CD4-positive, CD25-positive, alpha-beta regulatory T cell (primary cell): ENCODE data around the gene FSHB. TPM values are rescaled to one million over a fixed set of nuclear protein-coding genes. Genes with fewer than 3 reads are reported as not detected.
"Not testable (repeated sequence)": the region's sequence is repeated elsewhere in the genome, so short reads cannot be mapped to it uniquely, and the experiment has no call there.

Source experiments
- ATAC-seq, 2 donors: fragments of 150-1000 bp; cut with Tn5 transposase; one replicate each; pipeline ENCODE4 v1.10.0; 2021; ENCODE audit warnings: low read depth in 2 of 2, moderate number of reproducible peaks in 2 of 2, moderate library complexity in 1 of 2
- DNase-seq, 3 donors: peaks; one replicate each; pipeline versions ENCODE4 v3.0.0 to v3.0.0-alpha.2; 2012 to 2022; ENCODE audit warnings: mixed read lengths in 1 of 3
- H3K27ac ChIP-seq: one replicate; pipeline ENCODE4 v1.7.0; 2013; ENCODE audit warnings: mild to moderate bottlenecking, low read length; ENCODE audit not compliant: insufficient read depth, poor library complexity, severe bottlenecking
- H3K27me3 ChIP-seq: one replicate; pipeline ENCODE4 v1.7.0; 2013; ENCODE audit warnings: low read length; ENCODE audit not compliant: control insufficient read depth, insufficient read depth
- H3K36me3 ChIP-seq: one replicate; pipeline ENCODE4 v1.7.0; 2013; ENCODE audit warnings: mild to moderate bottlenecking, low read length, moderate library complexity; ENCODE audit not compliant: control insufficient read depth, insufficient read depth
- H3K4me1 ChIP-seq: 2 replicates; pipeline ENCODE4 v1.7.0; 2013; ENCODE audit warnings: mild to moderate bottlenecking, low read length; ENCODE audit not compliant: insufficient read depth, control insufficient read depth, poor library complexity, severe bottlenecking
- H3K4me3 ChIP-seq: one replicate; pipeline ENCODE4 v1.7.0; 2013; ENCODE audit warnings: low read depth, mild to moderate bottlenecking, low read length, moderate library complexity
- H3K9me3 ChIP-seq, 2 experiments: 1 replicate in 1 of 2; 2 replicates in 1 of 2; pipeline ENCODE4 v1.7.0; 2013; ENCODE audit warnings: low read length in 2 of 2, mild to moderate bottlenecking in 1 of 2, moderate library complexity in 1 of 2; ENCODE audit not compliant: control insufficient read depth in 2 of 2
- H3K27ac Mint-ChIP-seq, 3 donors: one replicate each; pipeline ENCODE4 v1.8.0; 2020 to 2022; ENCODE audit warnings: mild to moderate bottlenecking in 3 of 3, mixed read lengths in 3 of 3, moderate library complexity in 2 of 3
- H3K27me3 Mint-ChIP-seq: one replicate; pipeline ENCODE4 v1.8.0; 2022; ENCODE audit warnings: mild to moderate bottlenecking, mixed read lengths
- H3K36me3 Mint-ChIP-seq: one replicate; pipeline ENCODE4 v1.8.0; 2020; ENCODE audit warnings: mixed read lengths
- H3K4me1 Mint-ChIP-seq, 4 donors: one replicate each; pipeline ENCODE4 v1.8.0; 2020 to 2022; ENCODE audit warnings: mixed read lengths in 4 of 4, mild to moderate bottlenecking in 1 of 4
- H3K4me3 Mint-ChIP-seq, 4 donors: one replicate each; pipeline ENCODE4 v1.8.0; 2020 to 2022; ENCODE audit warnings: mild to moderate bottlenecking in 4 of 4, mixed read lengths in 4 of 4, moderate library complexity in 3 of 4
- H3K9me3 Mint-ChIP-seq, 7 donors: one replicate each; pipeline ENCODE4 v1.8.0; 2020 to 2022; ENCODE audit warnings: mixed read lengths in 7 of 7, mild to moderate bottlenecking in 3 of 7, moderate library complexity in 2 of 7
- polyA plus RNA-seq, 4 donors: library from polyadenylated mRNA; unstranded; fragments of 300-500 nt; fragmentation: Illumina TruSeq; gene quantifications; one replicate each; pipeline ENCODE4 v1.2.3, GENCODE V29; 2021
- total RNA-seq: library from RNA; stranded (reverse); gene quantifications from one replicate; pipeline ENCODE4 v1.2.3, GENCODE V29; 2022

The FSHB gene
- total and polyA plus RNA-seq, 5 donors from 2014 or later: not detected

GRCh38 chr11:30245621-30246020, 14.8 kb downstream of the FSHB start:
- DNase-seq: no peak
- no peaks in the 10 kb centered on the region for H3K4me1 ChIP-seq
- Mint-ChIP-seq H3K4me3 (no peak overlapping the region), H3K9me3 (no peaks in the 10 kb centered on the region), H3K4me1 (no peaks in the 10 kb centered on the region), H3K36me3 (no peaks in the 10 kb centered on the region), H3K27me3 (no peaks in the 10 kb centered on the region), H3K27ac (no peak overlapping the region)
- ATAC-seq: no peak
- no peaks in the 10 kb centered on the region for H3K36me3 ChIP-seq
- H3K27ac ChIP-seq: no peak overlapping the region
- H3K9me3 ChIP-seq: no peaks in the 10 kb centered on the region
- H3K27me3 ChIP-seq: no peaks in the 10 kb centered on the region
- H3K4me3 ChIP-seq: no peak overlapping the region

- Histone ChIP-seq H3K36me3 (no peaks in the 10 kb centered on the region), H3K27me3 (no peaks in the 10 kb centered on the region), H3K27ac (no peak overlapping the region), H3K4me1 (peaks cover 3% of the 10 kb centered on the region), H3K9me3 (no peaks in the 10 kb centered on the region), H3K4me3 (no peak overlapping the region)
- Mint-ChIP-seq H3K4me3 (no peak overlapping the region), H3K9me3 (peaks cover 0 to 8% (median 0%) of the 10 kb centered on the region in 7 donors), H3K27ac (no peak overlapping the region), H3K27me3 (peaks cover 6% of the 10 kb centered on the region), H3K36me3 (no peaks in the 10 kb centered on the region), H3K4me1 (no peaks in the 10 kb centered on the region)
- DNase-seq (no peak), ATAC-seq (no peak)
Measured at GRCh38 chr11:30254307-30255298, 23.8 kb downstream of the FSHB start.

DNA sequence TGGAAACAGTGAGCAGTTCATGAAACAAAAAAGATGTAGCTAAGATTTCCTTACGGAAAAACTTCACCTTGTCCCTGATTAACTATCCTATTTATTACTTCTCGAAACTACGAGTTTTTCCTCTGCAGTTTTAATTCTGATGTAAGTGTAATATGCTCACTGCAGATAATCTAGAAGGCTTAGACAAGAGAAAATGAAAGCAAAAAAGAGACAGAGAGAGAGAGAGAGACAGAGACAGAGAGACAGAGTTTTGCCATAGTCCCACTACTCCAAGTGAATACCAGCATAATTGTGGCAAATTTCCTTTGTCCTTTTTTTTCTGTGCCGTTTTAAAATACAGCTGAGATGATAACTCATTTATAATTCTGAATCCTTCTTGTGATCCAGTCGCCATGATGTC, 24.8 kb downstream of the FSHB start:
- Histone ChIP-seq H3K27me3 (no peaks in the 10 kb centered on the region), H3K4me3 (no peak overlapping the region), H3K36me3 (no peaks in the 10 kb centered on the region), H3K9me3 (no peaks in the 10 kb centered on the region), H3K27ac (no peak overlapping the region), H3K4me1 (peaks cover 3% of the 10 kb centered on the region)
- peaks cover 0 to 8% (median 0%) of the 10 kb centered on the region in 7 donors for H3K9me3 Mint-ChIP-seq
- no peak overlapping the region for H3K4me3 Mint-ChIP-seq
- H3K36me3 Mint-ChIP-seq: no peaks in the 10 kb centered on the region
- peaks cover 6% of the 10 kb centered on the region for H3K27me3 Mint-ChIP-seq
- DNase-seq: no peak
- no peak overlapping the region for H3K27ac Mint-ChIP-seq
- ATAC-seq: no peak
- H3K4me1 Mint-ChIP-seq: no peaks in the 10 kb centered on the region

DNA sequence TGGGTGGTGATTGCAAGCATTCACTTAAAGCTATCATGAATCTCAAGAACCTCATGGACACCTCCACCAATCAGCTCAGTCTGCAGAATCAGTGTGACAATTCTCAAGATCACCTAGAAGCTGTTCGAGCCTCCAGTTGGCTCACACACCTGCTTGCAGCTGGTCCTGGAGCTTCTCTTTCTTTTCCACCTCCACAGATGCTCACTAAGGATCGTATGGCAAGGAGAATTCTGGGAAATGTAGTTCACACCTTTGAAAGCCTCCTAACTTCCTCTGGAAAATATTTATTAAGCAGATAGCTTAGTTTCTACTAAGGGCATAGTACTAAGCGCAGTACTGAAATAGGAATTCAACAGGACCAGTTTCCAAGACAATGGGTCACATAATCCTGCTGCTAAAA, 26.2 kb downstream of the FSHB start:
- no peak for ATAC-seq
- Mint-ChIP-seq H3K4me3 (no peak overlapping the region), H3K27ac (no peak overlapping the region), H3K27me3 (peaks cover 6% of the 10 kb centered on the region), H3K9me3 (peaks cover 0 to 8% (median 0%) of the 10 kb centered on the region in 7 donors), H3K4me1 (no peaks in the 10 kb centered on the region), H3K36me3 (no peaks in the 10 kb centered on the region)
- H3K9me3 ChIP-seq: no peaks in the 10 kb centered on the region
- H3K27me3 ChIP-seq: no peaks in the 10 kb centered on the region
- DNase-seq: no peak
- no peak overlapping the region for H3K27ac ChIP-seq
- no peak overlapping the region for H3K4me3 ChIP-seq
- peaks cover 3% of the 10 kb centered on the region for H3K4me1 ChIP-seq
- H3K36me3 ChIP-seq: no peaks in the 10 kb centered on the region

DNA sequence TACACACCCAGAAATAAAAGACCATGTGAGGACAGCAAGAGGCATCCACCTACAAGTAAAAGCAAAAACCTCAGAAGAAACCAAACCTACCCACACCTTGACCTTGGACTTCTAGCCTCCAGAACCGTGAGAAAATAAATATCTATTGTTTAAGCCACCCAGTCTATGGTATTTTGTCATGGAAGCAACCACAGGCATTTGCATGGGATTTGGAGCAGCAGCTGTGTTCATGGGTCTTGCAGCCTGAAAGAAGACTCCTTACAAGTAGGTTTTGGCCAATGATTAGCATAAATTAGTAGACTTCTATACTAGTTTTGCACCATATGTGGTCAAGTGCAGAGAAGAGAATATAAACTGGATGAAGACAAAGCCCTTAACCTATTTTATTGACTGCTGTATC, 27.9 kb downstream of the FSHB start:
- H3K27ac ChIP-seq: no peak overlapping the region
- H3K36me3 Mint-ChIP-seq: no peaks in the 10 kb centered on the region
- H3K9me3 Mint-ChIP-seq: peaks cover 0 to 8% (median 1%) of the 10 kb centered on the region in 7 donors
- H3K27ac Mint-ChIP-seq: no peak overlapping the region
- H3K4me1 Mint-ChIP-seq: no peaks in the 10 kb centered on the region
- DNase-seq (no peak), ATAC-seq (no peak)
- no peaks in the 10 kb centered on the region for H3K36me3 ChIP-seq
- peaks cover 6% of the 10 kb centered on the region for H3K27me3 Mint-ChIP-seq
- H3K4me1 ChIP-seq: peaks cover 3% of the 10 kb centered on the region
- no peak overlapping the region for H3K4me3 ChIP-seq
- H3K4me3 Mint-ChIP-seq: no peak overlapping the region
- no peaks in the 10 kb centered on the region for H3K9me3 ChIP-seq
- no peaks in the 10 kb centered on the region for H3K27me3 ChIP-seq

- no peak for DNase-seq
- H3K9me3 Mint-ChIP-seq: peaks cover 0 to 7% (median 3%) of the 10 kb centered on the region in 7 donors
- no peak overlapping the region for H3K27ac Mint-ChIP-seq
- H3K36me3 Mint-ChIP-seq: no peaks in the 10 kb centered on the region
- Histone ChIP-seq H3K4me1 (no peaks in the 10 kb centered on the region), H3K36me3 (no peaks in the 10 kb centered on the region), H3K27ac (no peak overlapping the region), H3K9me3 (no peaks in the 10 kb centered on the region), H3K27me3 (no peaks in the 10 kb centered on the region), H3K4me3 (no peak overlapping the region)
- H3K4me1 Mint-ChIP-seq: no peaks in the 10 kb centered on the region
- H3K4me3 Mint-ChIP-seq: no peak overlapping the region
- peaks cover 6% of the 10 kb centered on the region for H3K27me3 Mint-ChIP-seq
- ATAC-seq: no peak
Measured at GRCh38 chr11:30260813-30261212, 30.0 kb downstream of the FSHB start.

DNA sequence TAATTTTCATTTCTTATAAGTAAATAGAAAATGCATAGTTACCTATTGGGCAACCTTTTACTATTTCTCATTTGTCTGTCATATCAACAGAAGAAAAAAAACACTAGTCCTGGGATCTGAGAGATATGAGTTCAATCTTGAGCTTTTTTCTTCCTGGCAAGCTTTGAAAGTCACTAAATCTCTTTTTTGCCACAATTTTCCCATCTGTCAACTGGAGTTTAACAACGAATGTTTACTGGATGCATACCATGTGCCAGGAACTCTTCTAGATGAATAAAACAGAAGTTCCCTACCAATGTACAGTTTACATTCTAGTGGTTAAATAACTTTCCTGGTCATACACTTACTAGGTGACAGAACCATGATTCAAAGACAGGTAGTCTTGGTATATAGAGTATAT, 31.0 kb downstream of the FSHB start:
- no peaks in the 10 kb centered on the region for H3K4me1 Mint-ChIP-seq
- no peak overlapping the region for H3K4me3 Mint-ChIP-seq
- H3K9me3 ChIP-seq: no peaks in the 10 kb centered on the region
- H3K27me3 ChIP-seq: no peaks in the 10 kb centered on the region
- no peak overlapping the region for H3K27ac ChIP-seq
- no peaks in the 10 kb centered on the region for H3K36me3 Mint-ChIP-seq
- ATAC-seq (no peak), DNase-seq (no peak)
- no peaks in the 10 kb centered on the region for H3K4me1 ChIP-seq
- no peak overlapping the region for H3K4me3 ChIP-seq
- H3K27me3 Mint-ChIP-seq: peaks cover 6% of the 10 kb centered on the region
- H3K36me3 ChIP-seq: no peaks in the 10 kb centered on the region
- peaks cover 0 to 7% (median 3%) of the 10 kb centered on the region in 7 donors for H3K9me3 Mint-ChIP-seq
- H3K27ac Mint-ChIP-seq: no peak overlapping the region

GRCh38 chr11:30268638-30269037, 37.8 kb downstream of the FSHB start:
- H3K27ac Mint-ChIP-seq, H3K4me3 ChIP-seq, H3K36me3 Mint-ChIP-seq, H3K4me1 ChIP-seq, H3K27me3 ChIP-seq, H3K4me3 Mint-ChIP-seq, DNase-seq, H3K27ac ChIP-seq, ATAC-seq, H3K9me3 Mint-ChIP-seq, H3K9me3 ChIP-seq, H3K36me3 ChIP-seq, H3K4me1 Mint-ChIP-seq: not testable (repeated sequence)
- peaks cover 12% of the 10 kb centered on the region for H3K27me3 Mint-ChIP-seq
